GM20000 (cell line): ENCODE data around the gene KMT2A.
A peak's percentile ranks its signal among the peaks of the same experiment; 100 is the strongest.

Experiments
- DNase-seq: peaks from one replicate; pipeline ENCODE4 v3.0.0; 2012; ENCODE audit warnings: low spot score
- TF ChIP-seq, protein P1 (sequence below): IDR thresholded peaks from 2 replicates; pipeline ENCODE4 v1.5.1; 2012; ENCODE audit warnings: mild to moderate bottlenecking, control low read depth; ENCODE audit errors: extremely low read depth, missing control alignments

KMT2A gene

DNA sequence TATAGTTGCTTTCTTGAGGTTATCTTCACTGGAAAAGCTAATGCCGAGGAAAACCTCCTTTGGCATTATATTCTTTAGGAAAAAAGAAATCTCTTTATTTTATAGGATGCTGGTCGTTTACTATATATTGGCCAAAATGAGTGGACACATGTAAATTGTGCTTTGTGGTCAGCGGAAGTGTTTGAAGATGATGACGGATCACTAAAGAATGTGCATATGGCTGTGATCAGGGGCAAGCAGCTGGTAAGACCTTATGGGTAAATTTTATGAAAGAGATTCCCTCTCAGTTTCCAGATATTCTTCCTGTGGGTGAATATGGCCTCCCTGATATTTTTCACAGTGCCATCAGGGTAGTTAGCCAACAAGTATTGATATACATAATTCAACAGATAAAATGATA lies 61.5 kb downstream of the KMT2A start:
- no peak for DNase-seq
- TF ChIP-seq, protein P1, sequence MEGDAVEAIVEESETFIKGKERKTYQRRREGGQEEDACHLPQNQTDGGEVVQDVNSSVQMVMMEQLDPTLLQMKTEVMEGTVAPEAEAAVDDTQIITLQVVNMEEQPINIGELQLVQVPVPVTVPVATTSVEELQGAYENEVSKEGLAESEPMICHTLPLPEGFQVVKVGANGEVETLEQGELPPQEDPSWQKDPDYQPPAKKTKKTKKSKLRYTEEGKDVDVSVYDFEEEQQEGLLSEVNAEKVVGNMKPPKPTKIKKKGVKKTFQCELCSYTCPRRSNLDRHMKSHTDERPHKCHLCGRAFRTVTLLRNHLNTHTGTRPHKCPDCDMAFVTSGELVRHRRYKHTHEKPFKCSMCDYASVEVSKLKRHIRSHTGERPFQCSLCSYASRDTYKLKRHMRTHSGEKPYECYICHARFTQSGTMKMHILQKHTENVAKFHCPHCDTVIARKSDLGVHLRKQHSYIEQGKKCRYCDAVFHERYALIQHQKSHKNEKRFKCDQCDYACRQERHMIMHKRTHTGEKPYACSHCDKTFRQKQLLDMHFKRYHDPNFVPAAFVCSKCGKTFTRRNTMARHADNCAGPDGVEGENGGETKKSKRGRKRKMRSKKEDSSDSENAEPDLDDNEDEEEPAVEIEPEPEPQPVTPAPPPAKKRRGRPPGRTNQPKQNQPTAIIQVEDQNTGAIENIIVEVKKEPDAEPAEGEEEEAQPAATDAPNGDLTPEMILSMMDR: no peak

DNA sequence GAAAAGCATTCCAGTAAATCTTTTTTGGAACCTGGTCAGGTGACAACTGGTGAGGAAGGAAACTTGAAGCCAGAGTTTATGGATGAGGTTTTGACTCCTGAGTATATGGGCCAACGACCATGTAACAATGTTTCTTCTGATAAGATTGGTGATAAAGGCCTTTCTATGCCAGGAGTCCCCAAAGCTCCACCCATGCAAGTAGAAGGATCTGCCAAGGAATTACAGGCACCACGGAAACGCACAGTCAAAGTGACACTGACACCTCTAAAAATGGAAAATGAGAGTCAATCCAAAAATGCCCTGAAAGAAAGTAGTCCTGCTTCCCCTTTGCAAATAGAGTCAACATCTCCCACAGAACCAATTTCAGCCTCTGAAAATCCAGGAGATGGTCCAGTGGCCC lies 66.9 kb downstream of the KMT2A start:
- DNase-seq: no peak
- TF ChIP-seq, protein P1: no peak

DNA sequence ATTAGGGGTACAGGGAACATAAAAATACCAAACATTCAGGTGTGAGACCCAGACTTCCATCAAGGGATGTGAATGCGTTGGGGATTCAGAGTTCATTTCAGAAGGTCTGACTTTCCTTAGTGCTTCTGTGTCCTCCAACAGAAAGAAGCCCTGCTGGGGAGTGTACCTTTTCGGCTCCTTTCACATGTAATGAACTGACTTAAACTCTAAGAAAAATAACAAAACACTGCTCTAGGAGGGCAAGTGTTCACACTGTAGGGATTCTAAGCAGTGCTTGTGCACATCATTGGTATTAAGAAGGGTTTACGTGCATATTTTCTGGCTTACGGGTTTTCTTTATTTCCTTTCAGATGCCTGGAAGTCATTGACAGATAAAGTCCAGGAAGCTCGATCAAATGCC lies 75.3 kb downstream of the KMT2A start:
- TF ChIP-seq, protein P1: no peak
- no peak for DNase-seq

DNA sequence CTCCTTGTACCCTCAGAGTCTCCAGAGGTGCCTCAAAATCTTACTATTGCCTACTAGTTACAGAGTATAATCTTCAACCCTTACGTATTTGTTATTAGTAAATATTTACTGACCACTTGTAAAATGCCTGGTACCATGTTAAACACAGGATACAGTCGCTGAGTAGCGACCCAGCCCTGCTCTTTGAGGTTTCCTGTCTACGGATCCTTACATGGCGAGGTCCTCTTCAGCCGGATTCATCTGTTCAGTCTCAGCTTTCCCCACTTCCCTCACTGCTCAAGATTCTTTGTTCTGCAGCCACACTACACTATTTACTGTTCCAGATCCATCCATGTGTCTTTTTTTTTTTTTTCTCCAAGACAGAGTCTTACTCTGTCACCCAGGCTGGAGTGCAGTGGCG lies 77.8 kb downstream of the KMT2A start:
- TF ChIP-seq, protein P1: no peak
- DNase-seq: no peak

DNA sequence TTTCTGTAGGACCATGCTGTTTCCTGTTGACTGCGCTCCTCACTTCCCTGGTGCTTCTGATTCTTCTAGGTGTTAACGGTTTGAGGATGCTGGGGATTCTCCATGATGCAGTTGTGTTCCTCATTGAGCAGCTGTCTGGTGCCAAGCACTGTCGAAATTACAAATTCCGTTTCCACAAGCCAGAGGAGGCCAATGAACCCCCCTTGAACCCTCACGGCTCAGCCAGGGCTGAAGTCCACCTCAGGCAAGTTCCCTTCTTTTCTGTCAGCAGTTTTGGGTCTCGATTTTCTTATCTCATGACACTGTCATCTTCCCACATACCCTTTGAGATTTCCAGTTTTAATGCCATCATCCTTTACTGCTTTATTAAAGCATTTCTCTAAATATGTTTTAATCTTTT lies 83.3 kb downstream of the KMT2A start:
- TF ChIP-seq, protein P1: no peak

DNA sequence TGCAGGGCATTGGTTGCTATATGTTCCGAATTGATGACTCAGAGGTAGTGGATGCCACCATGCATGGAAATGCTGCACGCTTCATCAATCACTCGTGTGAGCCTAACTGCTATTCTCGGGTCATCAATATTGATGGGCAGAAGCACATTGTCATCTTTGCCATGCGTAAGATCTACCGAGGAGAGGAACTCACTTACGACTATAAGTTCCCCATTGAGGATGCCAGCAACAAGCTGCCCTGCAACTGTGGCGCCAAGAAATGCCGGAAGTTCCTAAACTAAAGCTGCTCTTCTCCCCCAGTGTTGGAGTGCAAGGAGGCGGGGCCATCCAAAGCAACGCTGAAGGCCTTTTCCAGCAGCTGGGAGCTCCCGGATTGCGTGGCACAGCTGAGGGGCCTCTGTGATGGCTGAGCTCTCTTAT lies 85.6 kb downstream of the KMT2A start:
- DNase-seq: no peak
- TF ChIP-seq, protein P1: no peak

More for the DNA sequence above, 83.3 kb downstream of the KMT2A start:
- DNase-seq: no peak

DNA sequence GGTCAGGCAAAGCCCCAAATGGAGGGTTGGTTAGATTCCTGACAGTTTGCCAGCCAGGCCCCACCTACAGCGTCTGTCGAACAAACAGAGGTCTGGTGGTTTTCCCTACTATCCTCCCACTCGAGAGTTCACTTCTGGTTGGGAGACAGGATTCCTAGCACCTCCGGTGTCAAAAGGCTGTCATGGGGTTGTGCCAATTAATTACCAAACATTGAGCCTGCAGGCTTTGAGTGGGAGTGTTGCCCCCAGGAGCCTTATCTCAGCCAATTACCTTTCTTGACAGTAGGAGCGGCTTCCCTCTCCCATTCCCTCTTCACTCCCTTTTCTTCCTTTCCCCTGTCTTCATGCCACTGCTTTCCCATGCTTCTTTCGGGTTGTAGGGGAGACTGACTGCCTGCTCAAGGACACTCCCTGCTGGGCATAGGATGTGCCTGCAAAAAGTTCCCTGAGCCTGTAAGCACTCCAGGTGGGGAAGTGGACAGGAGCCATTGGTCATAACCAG lies 86.3 kb downstream of the KMT2A start:
- DNase-seq: no peak
- TF ChIP-seq, protein P1: peak; percentile 11
